HFFc6 (cell line): Measurements from ENCODE around the gene PATL2. TPM values are rescaled to one million over a fixed set of nuclear protein-coding genes. Genes with fewer than 3 reads are reported as not detected.
"Not testable (repeated sequence)": the region's sequence is repeated elsewhere in the genome, so short reads cannot be mapped to it uniquely, and the experiment has no call there.

Source experiments
- DNase-seq: peaks from one replicate; pipeline ENCODE4 v3.0.0-alpha.2; 2018
- H3K27ac Mint-ChIP-seq: 2 replicates; pipeline ENCODE4 v1.8.0; 2020; ENCODE audit warnings: mild to moderate bottlenecking, mixed read lengths
- H3K27me3 Mint-ChIP-seq: 2 replicates; pipeline ENCODE4 v1.8.0; 2021; ENCODE audit warnings: mild to moderate bottlenecking, moderate library complexity, mixed read lengths; ENCODE audit not compliant: insufficient read depth
- H3K36me3 Mint-ChIP-seq: 2 replicates; pipeline ENCODE4 v1.8.0; 2021; ENCODE audit warnings: low read depth, mixed read lengths
- H3K4me1 Mint-ChIP-seq: 2 replicates; pipeline ENCODE4 v1.8.0; 2020; ENCODE audit warnings: low read depth, mixed read lengths
- H3K4me3 Mint-ChIP-seq: 2 replicates; pipeline ENCODE4 v1.8.0; 2020; ENCODE audit warnings: mild to moderate bottlenecking, moderate library complexity, mixed read lengths
- H3K9me3 Mint-ChIP-seq: 2 replicates; pipeline ENCODE4 v1.8.0; 2020; ENCODE audit warnings: mild to moderate bottlenecking, mixed read lengths
- total RNA-seq, 6 experiments: library from RNA; stranded (reverse); fragmentation: NEBNext Ultra II Directional; extraction: Animal tissue kit (Norgen Biotek cat#: 25700); gene quantifications; 2 replicates in 1 of 6; 3 replicates in 5 of 6; pipeline ENCODE4 v1.2.3, GENCODE V29; 2021
- TF ChIP-seq, protein P1 (sequence below): fragments of 200-600 bp; sonication (generic); IDR thresholded peaks from 2 replicates; pipeline ENCODE4 v1.5.0; 2021; ENCODE audit warnings: antibody characterized with exemption, mild to moderate bottlenecking

Gene PATL2
- total RNA-seq, 6 experiments from 2014 or later: 0.10 to 0.18 (median 0.10) TPM; not detected in 3

DNA sequence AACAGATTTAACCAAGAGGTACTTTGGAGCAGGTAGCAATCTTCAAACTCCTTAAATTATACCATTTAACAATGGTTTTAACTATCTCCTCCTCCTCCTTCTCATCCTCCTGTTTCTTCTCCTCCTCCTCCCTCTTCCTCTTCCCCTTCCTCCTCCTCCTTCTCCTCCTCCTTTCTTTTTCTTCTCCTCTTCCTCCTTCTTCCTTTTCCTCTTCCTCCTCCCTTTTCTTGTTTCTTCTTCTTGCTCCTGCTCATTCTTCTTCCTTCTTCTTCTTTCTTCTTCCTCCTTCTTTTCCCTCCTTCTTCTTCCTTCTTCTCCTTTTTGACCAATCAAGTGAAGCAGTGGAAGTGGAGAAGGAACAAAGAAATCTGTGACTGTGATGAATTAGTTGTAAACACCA, 14.1 kb downstream of the PATL2 start:
- H3K27me3 Mint-ChIP-seq: peaks cover 16% of the 10 kb centered on the region
- H3K27ac Mint-ChIP-seq: no peak overlapping the region
- H3K4me3 Mint-ChIP-seq: no peak overlapping the region
- no peaks in the 10 kb centered on the region for H3K9me3 Mint-ChIP-seq
- TF ChIP-seq, protein P1, sequence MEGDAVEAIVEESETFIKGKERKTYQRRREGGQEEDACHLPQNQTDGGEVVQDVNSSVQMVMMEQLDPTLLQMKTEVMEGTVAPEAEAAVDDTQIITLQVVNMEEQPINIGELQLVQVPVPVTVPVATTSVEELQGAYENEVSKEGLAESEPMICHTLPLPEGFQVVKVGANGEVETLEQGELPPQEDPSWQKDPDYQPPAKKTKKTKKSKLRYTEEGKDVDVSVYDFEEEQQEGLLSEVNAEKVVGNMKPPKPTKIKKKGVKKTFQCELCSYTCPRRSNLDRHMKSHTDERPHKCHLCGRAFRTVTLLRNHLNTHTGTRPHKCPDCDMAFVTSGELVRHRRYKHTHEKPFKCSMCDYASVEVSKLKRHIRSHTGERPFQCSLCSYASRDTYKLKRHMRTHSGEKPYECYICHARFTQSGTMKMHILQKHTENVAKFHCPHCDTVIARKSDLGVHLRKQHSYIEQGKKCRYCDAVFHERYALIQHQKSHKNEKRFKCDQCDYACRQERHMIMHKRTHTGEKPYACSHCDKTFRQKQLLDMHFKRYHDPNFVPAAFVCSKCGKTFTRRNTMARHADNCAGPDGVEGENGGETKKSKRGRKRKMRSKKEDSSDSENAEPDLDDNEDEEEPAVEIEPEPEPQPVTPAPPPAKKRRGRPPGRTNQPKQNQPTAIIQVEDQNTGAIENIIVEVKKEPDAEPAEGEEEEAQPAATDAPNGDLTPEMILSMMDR: no peak
- H3K4me1 Mint-ChIP-seq: peaks cover 10% of the 10 kb centered on the region
- no peak for DNase-seq
- no peaks in the 10 kb centered on the region for H3K36me3 Mint-ChIP-seq

DNA sequence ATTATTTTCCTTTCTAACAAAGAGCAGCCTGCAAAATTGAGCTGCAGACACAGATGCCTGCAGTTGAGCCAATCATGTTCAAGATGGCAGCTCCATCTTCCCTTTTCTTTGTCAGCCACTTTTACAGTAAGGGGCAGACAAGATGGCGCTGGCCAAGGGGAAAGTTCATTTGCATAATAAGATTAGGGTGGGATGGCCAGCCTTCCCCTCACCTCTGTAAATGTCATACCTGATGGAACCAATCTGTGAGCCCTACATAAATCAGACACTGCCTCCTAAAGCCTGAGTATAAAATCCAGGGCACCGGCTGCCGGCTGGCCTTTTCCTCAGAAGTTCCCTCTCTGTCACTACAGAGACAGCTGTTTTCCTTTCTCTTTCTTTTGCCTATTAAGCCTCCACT, 15.8 kb downstream of the PATL2 start:
- peaks cover 10% of the 10 kb centered on the region for H3K27me3 Mint-ChIP-seq
- no peak overlapping the region for H3K4me3 Mint-ChIP-seq
- DNase-seq: no peak
- H3K36me3 Mint-ChIP-seq: no peaks in the 10 kb centered on the region
- H3K27ac Mint-ChIP-seq: no peak overlapping the region
- TF ChIP-seq, protein P1: no peak
- no peaks in the 10 kb centered on the region for H3K9me3 Mint-ChIP-seq
- H3K4me1 Mint-ChIP-seq: peaks cover 10% of the 10 kb centered on the region

DNA sequence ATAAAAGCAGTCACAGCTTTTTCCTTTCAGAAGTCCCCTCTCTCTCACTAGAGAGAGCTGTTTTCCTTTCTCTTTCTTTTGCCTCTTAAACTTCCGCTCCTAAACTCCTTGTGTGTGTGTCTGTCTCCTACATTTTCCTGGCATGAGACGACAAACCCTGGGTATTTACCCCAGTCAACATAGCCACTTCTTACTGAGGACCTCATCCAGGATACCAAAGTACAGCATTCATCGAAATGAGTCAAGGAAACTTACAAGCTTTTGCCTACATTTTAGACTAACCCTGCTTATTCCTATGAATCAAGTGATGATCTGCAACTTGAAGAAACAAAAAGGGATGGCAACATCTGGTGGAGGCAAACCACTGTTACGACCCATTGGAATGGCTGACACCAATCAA, 16.7 kb downstream of the PATL2 start:
- TF ChIP-seq, protein P1: no peak
- H3K4me3 Mint-ChIP-seq: peak overlapping the region; percentile 36
- peaks cover 10% of the 10 kb centered on the region for H3K27me3 Mint-ChIP-seq
- H3K9me3 Mint-ChIP-seq: peaks cover under 1% of the 10 kb centered on the region; the same call in 1 of the 2 replicates
- peak; percentile 60 for DNase-seq
- no peaks in the 10 kb centered on the region for H3K36me3 Mint-ChIP-seq
- H3K4me1 Mint-ChIP-seq: peaks cover 10% of the 10 kb centered on the region
- H3K27ac Mint-ChIP-seq: peak overlapping the region; percentile 46

DNA sequence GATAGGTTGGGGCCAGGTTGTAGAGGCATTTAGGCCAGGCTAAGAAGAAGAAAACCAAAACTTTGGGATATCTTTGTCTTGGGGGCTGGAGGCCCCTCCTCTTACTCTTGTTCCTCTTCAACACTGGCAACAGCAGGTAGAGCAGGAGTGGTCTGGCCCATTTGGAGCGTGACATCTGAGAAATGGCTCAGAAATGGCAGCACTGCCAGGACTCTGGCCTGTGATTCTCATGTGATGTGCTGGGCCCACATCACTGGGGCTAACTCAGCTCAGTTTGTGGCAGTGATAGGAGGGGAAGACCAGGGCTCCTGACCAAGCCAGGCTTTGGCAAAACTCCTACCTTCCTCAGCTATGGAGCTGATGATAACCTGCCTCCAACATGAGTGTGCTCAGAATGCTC, 18.5 kb downstream of the PATL2 start:
- no peak overlapping the region for H3K4me3 Mint-ChIP-seq
- no peak overlapping the region for H3K27ac Mint-ChIP-seq
- peaks cover 15% of the 10 kb centered on the region; the same call in 1 of the 2 replicates for H3K9me3 Mint-ChIP-seq
- peaks cover 10% of the 10 kb centered on the region for H3K4me1 Mint-ChIP-seq
- 0 out of 2 replicates have a peak, but pooled peaks cover 7% of the 10 kb centered on the region for H3K36me3 Mint-ChIP-seq
- TF ChIP-seq, protein P1: no peak
- H3K27me3 Mint-ChIP-seq: peaks cover 12% of the 10 kb centered on the region
- no peak for DNase-seq

DNA sequence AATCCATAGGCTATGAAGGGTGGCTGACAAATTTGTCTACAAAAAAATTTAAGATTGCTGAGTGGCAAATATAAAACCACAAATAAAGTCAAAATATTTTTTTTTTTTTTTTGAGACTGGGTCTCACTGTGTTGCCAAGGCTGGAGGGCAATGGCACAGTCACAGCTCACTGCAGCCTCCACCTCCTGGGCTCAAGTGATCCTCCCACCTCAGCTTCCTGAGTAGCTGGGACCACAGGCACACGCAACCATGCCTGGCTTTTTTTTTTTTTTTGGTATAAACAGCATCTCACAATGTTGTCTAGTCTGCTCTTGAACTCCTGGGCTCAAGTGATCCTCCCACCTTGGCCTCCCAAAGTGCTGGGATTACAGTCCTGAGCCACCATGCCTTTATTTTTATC, 20.9 kb downstream of the PATL2 start:
- peaks cover 16% of the 10 kb centered on the region for H3K27me3 Mint-ChIP-seq
- peaks cover 17% of the 10 kb centered on the region; the same call in 1 of the 2 replicates for H3K9me3 Mint-ChIP-seq
- DNase-seq, H3K27ac Mint-ChIP-seq, H3K4me1 Mint-ChIP-seq, H3K36me3 Mint-ChIP-seq, H3K4me3 Mint-ChIP-seq: not testable (repeated sequence)

DNA sequence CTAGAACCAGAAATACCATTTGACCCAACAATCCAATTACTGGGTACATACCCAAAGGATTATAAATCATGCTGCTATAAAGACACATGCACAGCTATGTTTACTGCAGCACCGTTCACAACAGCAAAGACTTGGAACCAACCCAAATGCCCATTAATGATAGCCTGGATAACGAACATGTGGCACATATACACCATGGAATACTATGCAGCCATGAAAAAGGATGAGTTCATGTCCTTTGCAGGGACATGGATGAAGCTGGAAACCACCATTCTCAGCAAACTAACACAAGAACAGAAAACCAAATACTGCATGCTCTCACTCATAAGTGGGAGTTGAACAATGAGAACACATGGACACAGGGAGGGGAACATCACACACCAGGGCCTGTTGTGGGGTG, 21.8 kb downstream of the PATL2 start:
- not testable (repeated sequence) for DNase-seq, H3K4me3 Mint-ChIP-seq, H3K27ac Mint-ChIP-seq, H3K36me3 Mint-ChIP-seq, H3K4me1 Mint-ChIP-seq
- Mint-ChIP-seq H3K27me3 (peaks cover 15% of the 10 kb centered on the region), H3K9me3 (peaks cover 17% of the 10 kb centered on the region; the same call in 1 of the 2 replicates)

DNA sequence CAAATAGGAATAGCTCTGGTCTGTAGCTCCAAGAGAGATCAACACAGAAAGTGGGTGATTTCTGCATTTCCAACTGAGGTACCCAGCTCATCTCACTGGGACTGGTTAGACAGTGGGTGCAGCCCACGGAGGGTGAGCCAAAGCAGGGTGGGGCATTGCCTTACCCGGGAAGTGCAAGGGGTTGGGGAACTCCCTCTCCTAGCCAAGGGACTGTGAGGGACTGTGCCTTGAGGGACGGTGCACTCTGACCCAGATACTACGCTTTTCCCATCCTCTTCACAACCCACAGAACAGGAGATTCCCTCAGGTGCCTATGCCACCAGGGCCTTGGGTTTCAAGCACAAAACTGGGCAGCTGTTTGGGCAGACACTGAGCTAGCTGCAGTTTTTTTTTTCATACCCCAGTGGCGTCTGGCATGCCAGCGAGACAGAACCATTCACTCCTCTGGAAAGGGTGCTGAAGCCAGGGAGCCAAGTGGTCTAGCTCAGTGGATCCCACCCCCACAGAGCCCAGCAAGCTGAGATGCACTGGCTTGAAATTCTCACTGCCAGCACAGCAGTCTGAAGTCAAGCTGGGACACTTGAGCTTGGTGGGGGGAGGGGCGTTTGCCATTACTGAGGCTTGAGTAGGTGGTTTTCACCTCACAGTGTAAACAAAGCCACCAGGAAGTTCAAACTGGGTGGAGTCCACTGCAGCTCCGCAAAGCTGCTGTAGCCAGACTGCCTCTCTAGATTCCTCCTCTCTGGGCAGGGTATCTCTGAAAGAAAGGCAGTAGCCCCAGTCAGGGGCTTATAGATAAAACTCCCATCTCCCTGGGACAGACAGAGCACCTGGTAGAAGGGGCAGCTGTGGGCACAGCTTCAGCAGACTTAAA, 28.1 kb downstream of the PATL2 start:
- not testable (repeated sequence) for H3K9me3 Mint-ChIP-seq, H3K27ac Mint-ChIP-seq, H3K4me3 Mint-ChIP-seq, H3K4me1 Mint-ChIP-seq, DNase-seq, H3K36me3 Mint-ChIP-seq
- H3K27me3 Mint-ChIP-seq: peaks cover 37% of the 10 kb centered on the region
